NCI-H146 treated with DMSO at 0.1 percent for 48 hours (cell line): ENCODE results near the gene RPS6KC1.
"Not testable (repeated sequence)": the region's sequence is repeated elsewhere in the genome, so short reads cannot be mapped to it uniquely, and the experiment has no call there.

Experiments used
- DNase-seq: peaks from one replicate; lab custom pipeline; 2025; ENCODE audit not compliant: unreplicated experiment; lab: John Stamatoyannopoulos, UW

Gene RPS6KC1

DNA sequence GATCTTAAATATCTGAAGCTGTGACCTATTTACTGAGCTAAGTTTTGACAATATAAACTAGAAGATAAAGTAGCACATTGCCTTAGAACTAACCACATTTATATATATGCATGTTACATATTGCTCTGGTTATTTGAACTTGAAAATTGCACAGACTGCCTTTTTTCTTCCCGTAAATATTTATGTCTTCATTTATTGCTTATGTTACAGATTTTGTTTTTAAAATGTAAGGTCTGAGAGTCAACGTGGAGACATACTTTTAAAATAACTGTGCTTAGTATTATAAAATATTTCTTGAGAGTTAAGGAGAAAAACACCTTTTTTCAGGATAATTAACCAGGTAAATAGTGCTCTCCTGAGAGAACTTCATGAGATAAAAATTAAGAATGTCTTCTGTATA lies 3.1 kb downstream of the RPS6KC1 start:
- no peak for DNase-seq

DNA sequence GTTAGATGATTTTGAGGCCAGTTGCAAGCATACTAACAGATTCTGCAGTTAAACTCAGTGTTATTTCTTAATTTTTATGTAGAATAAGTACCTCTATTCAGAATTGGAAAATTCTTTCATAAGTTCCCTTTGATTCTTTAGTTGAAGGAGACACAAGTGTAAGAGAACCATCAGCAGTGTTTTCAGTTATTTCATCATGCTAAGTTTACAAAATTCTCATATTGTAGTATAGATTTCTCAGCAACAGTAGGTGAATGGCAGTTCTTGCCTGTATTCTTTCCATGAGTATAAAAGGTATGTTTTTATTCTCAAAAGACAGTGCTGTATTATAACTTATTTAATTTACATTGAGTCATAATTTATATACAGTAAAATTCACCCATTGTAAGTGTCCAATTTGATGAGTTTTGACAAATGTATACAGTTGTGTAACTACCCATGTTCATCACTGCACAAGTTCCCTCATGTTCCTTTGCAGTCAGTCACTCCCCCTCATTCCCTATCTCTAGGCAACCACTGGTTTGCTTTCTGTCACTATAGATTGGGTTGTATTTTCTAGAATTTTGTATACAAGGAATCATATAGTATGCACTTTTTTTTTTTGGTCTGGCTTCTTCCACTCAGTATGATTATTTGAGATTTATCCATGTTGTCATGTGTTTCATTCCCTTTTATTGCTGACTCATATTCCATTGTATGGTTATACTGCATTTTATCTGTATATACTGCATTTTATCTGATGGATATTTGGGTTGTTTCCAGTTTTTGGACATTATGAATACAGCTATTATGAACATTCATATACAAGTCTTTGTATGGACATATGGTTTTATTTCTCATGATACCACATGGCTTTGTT lies 3.9 kb downstream of the RPS6KC1 start:
- DNase-seq, result no peak

- DNase-seq, result no peak
Measured at GRCh38 chr1:213055767-213056166, 4.7 kb downstream of the RPS6KC1 start.

DNA sequence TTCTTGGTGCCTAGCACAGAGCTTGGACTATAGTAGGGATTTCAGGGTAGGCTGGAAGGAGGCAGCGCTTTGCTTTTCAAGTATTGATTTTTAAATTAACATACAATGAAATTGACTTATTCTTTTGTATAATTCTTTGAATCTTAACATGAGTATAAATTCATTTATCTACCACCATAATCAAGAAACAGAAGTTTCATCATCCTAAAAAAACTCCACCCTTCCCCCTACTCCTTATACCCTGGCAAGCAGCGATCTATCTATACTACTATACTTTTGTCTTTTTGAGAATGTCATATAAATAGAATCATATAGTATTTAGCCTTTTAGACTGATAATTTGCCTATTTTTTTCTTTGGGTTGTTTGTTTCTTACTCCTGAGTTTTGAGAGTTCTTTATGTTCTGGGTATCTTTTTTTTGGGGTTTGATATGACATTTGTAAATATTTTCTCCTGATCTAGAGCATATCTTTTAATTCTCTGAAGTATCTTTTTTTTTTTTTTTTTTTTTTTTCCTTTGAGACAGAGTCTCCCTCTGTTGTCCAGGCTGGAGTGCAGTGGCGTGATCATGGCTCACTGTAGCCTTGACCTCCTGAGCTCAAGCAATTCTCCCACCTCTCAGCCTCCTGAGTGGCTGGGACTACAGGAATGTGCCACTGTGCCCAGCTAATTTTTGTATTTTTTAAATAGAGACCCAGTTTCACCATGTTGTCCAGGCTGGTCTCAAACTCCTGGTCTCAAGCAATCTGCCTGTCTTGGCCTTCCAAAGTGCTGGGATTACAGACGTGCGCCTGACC lies 6.4 kb downstream of the RPS6KC1 start:
- DNase-seq, result no peak

DNA sequence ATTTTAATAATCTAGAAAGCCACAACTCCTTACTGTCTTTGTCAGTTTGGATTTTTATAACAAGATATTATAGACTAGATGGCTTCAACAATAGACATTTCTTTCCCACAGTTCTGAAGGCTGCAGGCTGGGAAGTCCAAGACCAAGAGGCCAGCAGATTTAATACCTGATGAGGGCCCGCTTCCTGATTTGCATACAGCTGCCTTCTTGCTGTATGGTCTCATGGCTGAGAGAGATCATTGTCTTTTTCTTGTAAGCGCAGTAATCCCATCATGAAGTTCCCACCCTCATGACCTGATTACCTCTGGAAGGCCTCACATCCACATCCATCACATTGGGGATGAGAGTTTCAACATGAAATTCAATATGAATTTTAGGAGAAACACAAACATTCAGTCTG lies 9.8 kb downstream of the RPS6KC1 start:
- peak; percentile 51 for DNase-seq

DNA sequence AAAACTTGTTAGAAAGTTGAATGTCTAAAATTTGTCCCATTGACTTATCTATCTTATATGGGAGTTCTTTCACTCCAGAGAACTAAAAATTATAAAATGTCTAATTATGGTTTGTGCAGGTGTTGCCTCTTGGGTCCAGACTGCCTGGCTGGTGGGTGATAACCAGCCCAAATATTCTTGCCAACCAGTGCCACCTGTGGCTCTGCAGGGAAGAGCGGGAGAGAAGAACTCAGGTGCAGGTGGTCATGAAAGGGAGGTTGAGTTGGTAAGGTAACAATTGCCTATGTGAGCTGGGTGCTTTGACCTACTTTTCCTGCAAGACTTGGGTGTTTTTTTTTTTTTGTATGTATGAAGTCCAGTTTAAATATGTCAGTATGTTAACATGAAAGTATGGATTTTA lies 10.2 kb downstream of the RPS6KC1 start:
- DNase-seq, result peak; percentile 27

GRCh38 chr1:213065800-213066199 lies 14.8 kb downstream of the RPS6KC1 start:
- no peak for DNase-seq

DNA sequence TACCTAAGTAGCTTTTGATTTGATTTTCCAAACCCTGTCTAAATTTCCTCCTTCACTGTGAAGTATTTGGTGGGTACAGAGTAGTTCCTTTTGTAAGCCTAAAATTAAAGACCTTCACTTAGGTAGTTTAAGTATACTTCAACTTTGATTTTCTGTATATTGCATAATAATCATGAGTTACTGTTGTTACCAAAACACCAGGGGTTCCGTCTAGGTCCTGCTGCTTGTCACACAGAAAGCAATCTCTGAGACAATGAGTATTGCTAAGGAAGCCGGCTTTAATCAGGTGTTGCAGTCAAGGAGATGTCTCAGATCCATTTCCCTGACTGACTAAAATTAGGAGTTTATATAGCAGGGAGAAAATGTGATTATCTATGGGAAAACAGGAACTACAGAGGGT lies 15.3 kb downstream of the RPS6KC1 start:
- DNase-seq, result no peak

GRCh38 chr1:213067352-213067751 lies 16.3 kb downstream of the RPS6KC1 start:
- DNase-seq, result no peak

DNA sequence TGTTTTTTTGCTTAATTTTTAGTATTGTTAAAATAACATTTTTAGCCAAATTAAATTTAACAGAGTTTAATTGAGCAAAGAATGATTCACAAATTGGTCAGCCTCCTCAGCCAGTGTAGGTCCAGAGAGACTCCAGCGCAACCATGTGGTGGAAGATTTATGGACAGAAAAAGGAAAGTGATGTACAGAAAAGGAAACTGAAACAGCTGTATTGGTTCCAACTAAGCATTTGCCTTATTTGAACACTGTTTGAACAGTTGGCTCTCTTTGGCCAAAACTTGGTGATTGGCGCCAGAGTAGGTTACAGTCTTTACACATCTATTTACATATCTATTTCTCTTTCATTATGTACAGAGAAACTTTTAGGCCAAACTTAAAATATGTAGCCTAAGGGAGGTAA lies 19.4 kb downstream of the RPS6KC1 start:
- DNase-seq, result peak; percentile 28

GRCh38 chr1:213075725-213076124 lies 24.7 kb downstream of the RPS6KC1 start:
- no peak for DNase-seq

DNA sequence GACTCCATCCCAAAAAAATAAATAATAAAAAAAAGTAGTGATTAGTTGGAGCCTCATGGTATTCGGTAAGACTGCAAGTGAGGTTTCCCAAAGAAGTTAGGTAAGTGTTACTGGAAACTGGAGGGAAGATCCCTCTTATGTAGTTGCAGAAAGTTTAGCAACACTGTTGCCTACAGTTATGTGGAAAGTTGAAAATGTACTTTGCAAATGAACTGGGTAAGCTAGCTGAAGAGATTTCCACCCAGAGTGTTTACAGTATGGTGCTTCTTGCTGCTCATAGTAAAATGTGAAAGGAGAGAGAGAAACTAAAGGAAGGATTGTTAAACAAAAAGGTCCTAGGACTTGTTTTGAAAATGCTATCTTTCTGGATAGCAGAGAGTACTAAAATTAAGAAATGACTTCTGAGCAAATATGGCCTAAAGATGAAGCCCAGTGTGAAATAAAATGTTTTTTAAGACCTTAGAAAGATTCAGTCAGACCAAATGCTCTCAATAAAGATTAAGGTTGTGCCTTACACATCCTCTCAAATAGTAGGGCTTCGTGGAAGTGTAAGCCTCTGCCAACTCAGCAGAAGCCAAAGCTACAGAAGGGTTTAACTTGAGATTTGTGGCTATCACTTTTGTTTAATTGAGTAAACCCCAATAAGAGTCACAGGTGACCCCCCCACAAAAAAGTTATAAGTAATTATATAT lies 31.5 kb downstream of the RPS6KC1 start:
- no peak for DNase-seq

- DNase-seq, result no peak
Measured at GRCh38 chr1:213083112-213083445, 32.0 kb downstream of the RPS6KC1 start.

DNA sequence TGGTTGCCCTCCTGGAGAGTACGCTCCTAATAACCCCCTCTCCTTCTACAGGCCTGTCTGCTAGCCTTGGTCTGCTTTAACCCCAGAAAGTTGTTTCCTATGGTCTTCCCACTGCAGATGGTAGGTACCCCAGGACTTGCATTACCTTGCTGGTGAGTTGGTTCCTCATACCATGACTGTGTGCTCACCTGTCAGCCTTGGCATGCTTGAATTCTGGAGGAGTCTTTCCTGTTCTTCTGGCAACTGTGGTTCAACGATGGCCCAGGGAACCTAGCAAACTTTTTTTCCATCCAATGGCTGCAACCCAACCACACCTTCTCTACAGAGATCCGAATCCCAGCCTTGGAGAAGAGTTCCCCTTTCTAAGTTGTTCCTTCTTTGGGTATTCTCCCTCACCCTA lies 36.9 kb downstream of the RPS6KC1 start:
- no peak for DNase-seq

GRCh38 chr1:213089924-213090677 lies 39.1 kb downstream of the RPS6KC1 start:
- DNase-seq, result no peak

DNA sequence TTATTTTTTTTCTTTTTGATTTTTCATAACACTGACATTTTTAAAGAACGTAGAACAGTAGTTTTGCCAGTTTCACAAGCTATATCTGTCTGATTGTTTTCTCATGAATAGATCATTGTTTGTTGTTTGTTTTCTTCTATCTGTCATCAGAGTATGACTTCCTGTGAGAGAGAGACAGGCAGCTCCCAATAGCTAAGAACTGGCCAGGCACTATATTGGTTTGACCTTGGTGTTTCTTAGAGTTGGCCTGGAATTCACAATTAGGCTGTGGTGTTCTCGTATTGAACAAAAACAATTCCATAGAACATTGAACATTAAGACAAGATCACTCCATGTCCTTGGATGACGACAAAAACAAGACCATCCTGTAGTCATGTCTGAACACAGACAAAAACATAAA lies 43.4 kb downstream of the RPS6KC1 start:
- DNase-seq, result no peak

GRCh38 chr1:213095467-213095866 lies 44.4 kb downstream of the RPS6KC1 start:
- no peak for DNase-seq

DNA sequence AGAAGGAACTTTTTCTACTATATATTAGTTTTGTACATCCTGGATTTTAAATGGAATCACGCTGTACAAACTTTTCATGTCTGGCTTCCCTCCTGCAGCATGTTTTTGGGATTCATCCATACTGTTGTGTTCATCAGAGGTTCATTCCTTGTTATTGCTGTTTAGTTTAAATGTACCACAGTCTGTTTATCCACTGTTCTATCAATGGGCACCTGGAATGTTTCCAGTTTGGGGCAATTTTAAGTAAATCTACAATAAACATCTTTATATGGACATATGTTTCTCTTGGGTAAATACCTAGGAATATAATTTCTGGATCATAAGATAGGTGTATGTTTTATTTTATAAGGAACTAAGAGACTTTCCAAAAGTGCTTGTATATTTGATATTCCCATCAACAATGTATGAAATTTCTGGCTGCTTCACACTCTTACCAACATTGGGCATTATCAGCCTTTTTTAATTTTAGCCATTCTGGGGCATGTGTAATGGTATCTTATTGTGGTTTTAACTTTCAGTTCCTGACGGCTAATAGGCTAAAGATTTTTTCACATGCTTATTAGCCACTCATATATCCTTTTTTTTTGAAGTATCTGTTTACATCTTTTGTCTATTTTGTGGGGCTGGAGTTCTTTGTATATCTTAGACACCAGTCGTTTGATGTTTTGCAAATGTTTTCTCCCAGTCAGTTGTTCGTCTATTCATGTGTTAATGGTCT lies 48.8 kb downstream of the RPS6KC1 start:
- no peak for DNase-seq

- not testable (repeated sequence) for DNase-seq
Measured at GRCh38 chr1:213100565-213100964, 49.5 kb downstream of the RPS6KC1 start.
